ENCODE data around the gene RFNG. TPM values are rescaled to one million over a fixed set of nuclear protein-coding genes. Genes with fewer than 3 reads are reported as not detected.
A peak's percentile ranks its signal among the peaks of the same experiment; 100 is the strongest.

The RFNG gene
- total and polyA plus RNA-seq, 2 of the 13 experiments (the other 11 are each of a cell fraction or from before 2014, with no cell fraction given): 61.4 to 64.0 TPM

GRCh38 chr17:82065638-82066303 lies 14.2 kb upstream of the RFNG start, which contains the start of gene DUS1L (continued):
- no peak; the same call in 1 of the 2 replicates for TF ChIP-seq DZIP1 (CRISPR knock-in tag; IDR thresholded peaks at IDR 0.05)
- peak; percentile 77 for TF ChIP-seq BCL3 (CRISPR knock-in tag; IDR thresholded peaks at IDR 0.05)
- TF ChIP-seq ZNF17 (CRISPR knock-in tag; IDR thresholded peaks at IDR 0.05): no peak
- TF ChIP-seq SNRNP70 (IDR thresholded peaks at IDR 0.05; ENCODE audit: low read depth, low read length): no peak
- no peak for TF ChIP-seq ZNF781 (CRISPR knock-in tag; IDR thresholded peaks at IDR 0.05; ENCODE audit: borderline replicate concordance, not compliant biosample characterization)
- 0 out of 2 replicates have a peak, but pooled peaks have one; percentile 15 for TF ChIP-seq CC2D1A (CRISPR knock-in tag; IDR thresholded peaks at IDR 0.05)
- TF ChIP-seq GRHL1 (CRISPR knock-in tag; conservative IDR thresholded peaks at IDR 0.05): no peak
- 0 out of 2 replicates have a peak, but pooled peaks have one; percentile 19 for TF ChIP-seq ZSCAN5A (CRISPR knock-in tag; IDR thresholded peaks at IDR 0.05; ENCODE audit: borderline replicate concordance)
- peak; percentile 85 for TF ChIP-seq RXRB (CRISPR knock-in tag; IDR thresholded peaks at IDR 0.05; ENCODE audit: borderline replicate concordance)
- no peak for TF ChIP-seq MBNL3 (CRISPR knock-in tag; conservative IDR thresholded peaks at IDR 0.05)
- TF ChIP-seq ZMYM2 (CRISPR knock-in tag; IDR thresholded peaks at IDR 0.05): no peak
- TF ChIP-seq ZNF782 (CRISPR knock-in tag; IDR thresholded peaks at IDR 0.05; ENCODE audit: borderline replicate concordance): peak; percentile 53; the same call in 1 of the 2 replicates
- peak; percentile 95 for TF ChIP-seq HDAC1 (CRISPR knock-in tag; IDR thresholded peaks at IDR 0.05)
- no peak for TF ChIP-seq REXO4 (CRISPR knock-in tag; IDR thresholded peaks at IDR 0.05; ENCODE audit: borderline replicate concordance)
- TF ChIP-seq ZNF619 (CRISPR knock-in tag; IDR thresholded peaks at IDR 0.05): no peak
- TF ChIP-seq SNAPC2 (CRISPR knock-in tag; IDR thresholded peaks at IDR 0.05): peak; percentile 78; the same call in 1 of the 2 replicates
- TF ChIP-seq ZUFSP (CRISPR knock-in tag; IDR thresholded peaks at IDR 0.05; ENCODE audit: borderline replicate concordance): no peak
- peak; percentile 57; the same call in 1 of the 2 replicates for TF ChIP-seq LBX2 (CRISPR knock-in tag; IDR thresholded peaks at IDR 0.05; ENCODE audit: borderline replicate concordance)
- TF ChIP-seq ZNF75D (CRISPR knock-in tag; IDR thresholded peaks at IDR 0.05; ENCODE audit: borderline replicate concordance): peak; percentile 63; the same call in 1 of the 2 replicates
